K562 (cell line): ENCODE results near the gene FRRS1L. TPM values are rescaled to one million over a fixed set of nuclear protein-coding genes. Genes with fewer than 3 reads are reported as not detected.

Experiments
- ATAC-seq: fragments of 200-7000 bp; cut with Tn5 transposase; 3 replicates; pipeline ENCODE4 v1.9.1; 2020; ENCODE audit warnings: moderate library complexity
- BruUV-seq: library from RNA; stranded (reverse); fragments of 400-500 nt; replicated peaks from 2 replicates; lab custom pipeline; 2021; lab: Mats Ljungman, UMichigan
- CTCF ChIA-PET: fragments of 300-600 bp; formaldehyde crosslinking; extraction: SDS; loops from one replicate; lab custom pipeline; 2021; ENCODE audit warnings: low intra/inter-chr PET ratio; lab: Yijun Ruan, JAX
- POLR2A ChIA-PET: fragments of 300-600, 350-650 bp; sonication (Branson Sonifier 250); formaldehyde crosslinking; extraction: SDS; loops from one replicate; lab custom pipeline; 2021; ENCODE audit warnings: antibody characterized with exemption, inconsistent platforms; lab: Yijun Ruan, JAX
- DNase-seq, 4 experiments: peaks; one replicate each; pipeline versions ENCODE4 v3.0.0 to v3.0.0-alpha.2; 2011 to 2018; ENCODE audit warnings: low spot score in 3 of 4, mixed read lengths in 3 of 4; ENCODE audit errors: extremely low read depth in 1 of 4
- FAIRE-seq: peaks from 2 replicates; lab custom pipeline; 2011; peaks lifted over from hg19 to GRCh38; lab: Jason Lieb, UNC
- H2AFZ ChIP-seq: 2 replicates; pipeline ENCODE4 v1.6.0; 2011; ENCODE audit warnings: low read depth, low read length, control low read depth, inconsistent platforms
- H3K27ac ChIP-seq: fragments of 200-600 bp; 3 replicates; pipeline ENCODE4 v1.8.0; 2011; ENCODE audit warnings: low read depth, mild to moderate bottlenecking, control low read depth, inconsistent platforms, low read length, moderate library complexity, mixed read lengths; ENCODE audit errors: extremely low read depth
- H3K27me3 ChIP-seq, 2 experiments: fragments of 300-600 bp in 1 of 2; 2 replicates in 1 of 2; 3 replicates in 1 of 2; pipeline versions ENCODE4 v1.6.0 to v1.8.0; 2011; ENCODE audit warnings: inconsistent platforms in 2 of 2, low read length in 2 of 2, mild to moderate bottlenecking in 1 of 2, mixed read lengths in 1 of 2, moderate library complexity in 1 of 2; ENCODE audit not compliant: control insufficient read depth in 2 of 2, insufficient read depth in 2 of 2
- H3K36me3 ChIP-seq: fragments of 300-600 bp; 3 replicates; pipeline ENCODE4 v1.8.0; 2011; ENCODE audit warnings: mild to moderate bottlenecking, low read length, inconsistent platforms; ENCODE audit not compliant: control insufficient read depth, insufficient read depth
- H3K4me1 ChIP-seq, 2 experiments: fragments of 200-600 bp in 1 of 2; replicated peaks in 1 of 2; 2 replicates in 1 of 2; 3 replicates in 1 of 2; pipeline versions ENCODE4 v1.5.1 to v1.8.0; 2011; ENCODE audit warnings: inconsistent platforms in 2 of 2, low read length in 2 of 2, mild to moderate bottlenecking in 1 of 2, mixed read lengths in 1 of 2, moderate library complexity in 1 of 2; ENCODE audit not compliant: control insufficient read depth in 2 of 2, insufficient read depth in 2 of 2
- H3K4me2 ChIP-seq: 2 replicates; pipeline ENCODE4 v1.6.1; 2011; ENCODE audit warnings: low read length, control low read depth, inconsistent platforms, mixed read lengths; ENCODE audit not compliant: insufficient read depth
- H3K4me3 ChIP-seq: fragments of 200-600 bp; sonication (generic), shearing (Covaris generic); 2 replicates; pipeline ENCODE4 v1.5.1; 2016; ENCODE audit warnings: control low read depth, inconsistent platforms
- H3K79me2 ChIP-seq: fragments of 200-600 bp; 3 replicates; pipeline ENCODE4 v1.8.0; 2011; ENCODE audit warnings: low read length, inconsistent platforms; ENCODE audit not compliant: control insufficient read depth, insufficient read depth
- H3K9ac ChIP-seq, 2 experiments: 2 replicates each; pipeline versions ENCODE4 v1.6.0 to v1.6.1; 2011; ENCODE audit warnings: low read depth in 2 of 2, low read length in 2 of 2, control low read depth in 1 of 2, inconsistent platforms in 1 of 2, mild to moderate bottlenecking in 1 of 2, mixed read lengths in 1 of 2; ENCODE audit not compliant: insufficient read depth in 1 of 2
- H3K9me1 ChIP-seq: one replicate; pipeline ENCODE4 v1.6.0; 2011; ENCODE audit warnings: inconsistent platforms, mild to moderate bottlenecking, low read length, moderate library complexity; ENCODE audit not compliant: control insufficient read depth, insufficient read depth
- H3K9me3 ChIP-seq: replicated peaks from 2 replicates; pipeline ENCODE4 v1.5.1; 2011; ENCODE audit warnings: low read depth, low read length, inconsistent platforms; ENCODE audit not compliant: control insufficient read depth, insufficient read depth
- H4K20me1 ChIP-seq: replicated peaks from 2 replicates; pipeline ENCODE4 v1.6.1; 2011; ENCODE audit warnings: low read length, inconsistent platforms, mixed read lengths; ENCODE audit not compliant: control insufficient read depth, insufficient read depth
- GATAD2A ChIP-seq: fragments of 450-650 bp; IDR thresholded peaks from 2 replicates; pipeline ENCODE4 v1.6.1; 2017
- HDAC2 ChIP-seq: fragments of 450-650 bp; IDR thresholded peaks from 2 replicates; pipeline ENCODE4 v1.6.1; 2016; ENCODE audit warnings: mild to moderate bottlenecking
- HNRNPL ChIP-seq: fragments of 200-400 bp; formaldehyde crosslinking; IDR thresholded peaks from 2 replicates; pipeline ENCODE4 v1.6.1; 2017; ENCODE audit warnings: low read depth, mild to moderate bottlenecking, low read length
- MCM2 ChIP-seq: fragments of 450-650 bp; IDR thresholded peaks from 2 replicates; pipeline ENCODE4 v1.6.1; 2017; ENCODE audit warnings: low read depth, mild to moderate bottlenecking
- NONO ChIP-seq, 2 experiments: fragments of 200-400 bp in 1 of 2; fragments of 450-650 bp in 1 of 2; formaldehyde crosslinking in 1 of 2; IDR thresholded peaks; 2 replicates each; pipeline ENCODE4 v1.6.1; 2017; ENCODE audit warnings: low read depth in 2 of 2, mild to moderate bottlenecking in 2 of 2, moderate library complexity in 2 of 2, low read length in 1 of 2
- POLR2H ChIP-seq: IDR thresholded peaks from 2 replicates; pipeline ENCODE4 v1.6.1; 2016; ENCODE audit warnings: missing genetic modification characterization, low read depth, mild to moderate bottlenecking, control low read depth, missing compliant biosample characterization, moderate library complexity
- PTRF ChIP-seq: fragments of 450-650 bp; IDR thresholded peaks from 2 replicates; pipeline ENCODE4 v1.6.1; 2016; ENCODE audit warnings: mild to moderate bottlenecking, missing genetic modification characterization, missing compliant biosample characterization
- SIRT6 ChIP-seq: IDR thresholded peaks from one replicate; pipeline ENCODE4 v1.6.1; 2012; ENCODE audit warnings: low read depth, mild to moderate bottlenecking, control low read depth, inconsistent platforms, low read length, moderate library complexity
- TAF1 ChIP-seq: IDR thresholded peaks from 2 replicates; pipeline ENCODE4 v1.6.1; 2011; ENCODE audit warnings: mild to moderate bottlenecking, low read length, moderate library complexity; ENCODE audit not compliant: insufficient read depth, control insufficient read depth, severe bottlenecking; ENCODE audit errors: extremely low read depth
- TARDBP ChIP-seq: fragments of 450-650 bp; IDR thresholded peaks from 2 replicates; pipeline ENCODE4 v1.6.1; 2016
- TCF7 ChIP-seq: sonication (generic); IDR thresholded peaks from 2 replicates; pipeline ENCODE4 v1.6.1; 2016; ENCODE audit warnings: antibody characterized with exemption, borderline replicate concordance
- ZBTB8A ChIP-seq: fragments of 450-650 bp; IDR thresholded peaks from 2 replicates; pipeline ENCODE4 v1.6.1; 2018; ENCODE audit warnings: mild to moderate bottlenecking, moderate library complexity; ENCODE audit not compliant: partially characterized antibody
- ZNF507 ChIP-seq: conservative IDR thresholded peaks from 2 replicates; pipeline ENCODE4 v1.6.1; 2017; ENCODE audit warnings: missing genetic modification characterization, missing compliant biosample characterization
- ZNF699 ChIP-seq: fragments of 250-450 bp; sonication (Bioruptor Pico); IDR thresholded peaks from 2 replicates; pipeline ENCODE4 v1.8.0; 2021; ENCODE audit warnings: mild to moderate bottlenecking, moderate library complexity; ENCODE audit not compliant: insufficient replicate concordance
- WGBS: fragments of 100-300 bp; shearing (Covaris generic); methylation state at CpG from one replicate; pipeline ENCODE4 v1.1.6; 2016; ENCODE audit warnings: low coverage, mixed read lengths; ENCODE audit not compliant: insufficient coverage; ENCODE audit errors: missing lambda C conversion rate; 5-methylcytosine and 5-hydroxymethylcytosine counted together
- in situ Hi-C: fragments of 300-500 bp; cut with MboI; formaldehyde crosslinking; loops from 4 replicates; pipeline ENCODE4 v1.15.0; 2018; ENCODE audit warnings: inconsistent platforms, mixed read lengths
- intact Hi-C: fragments of 100-400 bp; cut with micrococcal nuclease; formaldehyde crosslinking; loops from 2 replicates; pipeline ENCODE4 v1.14.2; 2022
- polyA plus RNA-seq, 8 experiments: library from polyadenylated mRNA; depleted of rRNA in 4 of 8; stranded (reverse) in 5 of 8; unstranded in 3 of 8; fragments of >200 nt; fragmentation: Nextera tagmentation in 2 of 8; fragmentation: Illumina TruSeq in 1 of 8; extraction: Ambion mirVana in 2 of 8; extraction: Trizol in 1 of 8; gene quantifications; 2 replicates each; pipeline versions ENCODE4 v1.2.1 to v1.2.3, GENCODE V29; 2011 to 2014; ENCODE audit warnings: inconsistent platforms in 1 of 8, missing spikeins in 1 of 8
- total RNA-seq, 7 experiments: library from RNA; depleted of rRNA in 6 of 7; stranded (reverse); fragments of >200 nt in 6 of 7; fragmentation: Illumina TruSeq in 2 of 7; extraction: Trizol in 2 of 7; gene quantifications; 2 replicates each; pipeline versions ENCODE4 v1.2.1 to v1.2.3, GENCODE V29; 2011 to 2021; ENCODE audit warnings: low replicate concordance in 1 of 7
- TF ChIP-seq, protein P1 (sequence below): fragments of 250-450 bp; sonication (Bioruptor Pico); IDR thresholded peaks from 2 replicates; pipeline ENCODE4 v1.5.0; 2020; ENCODE audit warnings: mild to moderate bottlenecking, borderline replicate concordance
- TF ChIP-seq, protein P2 (sequence below): fragments of 250-450 bp; sonication (Bioruptor Pico); IDR thresholded peaks from 2 replicates; pipeline ENCODE4 v1.8.0; 2021; ENCODE audit warnings: mild to moderate bottlenecking, moderate library complexity
- TF ChIP-seq, protein P3 (sequence below): fragments of 450-650 bp; formaldehyde crosslinking; IDR thresholded peaks from 2 replicates; pipeline ENCODE4 v1.4.0; 2022; ENCODE audit warnings: missing genetic modification characterization

Gene FRRS1L
- total and polyA plus RNA-seq, 9 of the 15 experiments (the other 6 are each of a cell fraction or from before 2014, with no cell fraction given) = under 0.01 to 0.04 (median 0.03) TPM; not detected in 5

DNA sequence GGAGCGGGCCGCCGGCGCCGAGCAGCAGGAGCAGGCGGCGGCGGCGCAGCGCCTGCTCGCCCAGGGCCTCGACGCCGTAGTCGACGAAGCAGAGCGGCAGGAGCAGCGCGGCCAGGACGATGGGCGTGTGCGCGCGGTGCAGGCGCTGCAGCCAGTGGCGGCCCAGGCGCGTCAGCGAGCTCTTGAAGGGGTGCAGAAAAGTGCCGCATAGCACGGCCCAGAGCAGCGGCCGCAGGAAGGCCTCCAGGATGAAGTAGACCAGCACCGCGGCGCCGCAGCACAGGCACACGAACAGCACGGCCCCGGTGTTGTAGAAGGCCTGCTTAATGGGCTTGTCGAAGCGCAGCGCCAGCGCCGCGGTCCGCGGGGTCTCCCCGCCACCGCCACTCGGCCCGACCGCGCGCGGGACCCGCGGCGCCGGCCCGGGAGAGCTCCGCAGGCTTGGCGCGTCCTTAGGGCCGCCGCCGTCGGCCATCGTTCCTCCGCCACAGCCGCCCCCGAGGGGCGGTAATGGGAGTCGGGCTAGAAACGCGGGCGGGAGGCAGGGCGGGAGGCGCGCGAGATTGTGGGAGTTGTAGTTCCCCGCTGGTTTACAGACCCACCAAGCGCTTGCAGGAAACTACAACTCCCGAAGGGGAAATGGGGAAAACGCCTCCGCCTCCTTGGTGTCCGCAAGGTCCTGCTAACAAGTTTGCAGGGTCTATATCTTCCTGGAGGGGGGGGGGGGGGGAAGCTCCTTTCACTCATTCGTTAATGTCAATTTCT lies 47.4 kb downstream of the FRRS1L start, which contains the start of gene TMEM245:
TMEM245 (minus strand) TSS at position 509 of the 765 bp plus-strand sequence; CDS start at position 475, 34 bp downstream.
- peak; percentile 84 to 99 (median 88) for DNase-seq
- Histone ChIP-seq H3K79me2 (peaks cover 52% of the 10 kb centered on the region), H4K20me1 (peaks cover 20% of the 10 kb centered on the region; the same call in 1 of the 2 replicates), H3K36me3 (peaks cover 20% of the 10 kb centered on the region), H3K4me3 (peak within 1 kb of the TSS; percentile 90), H3K9me1 (no peaks in the 10 kb centered on the region), H3K4me2 (peak within 1 kb of the TSS; percentile 95), H3K9ac (peak within 1 kb of the TSS; percentile 83 to 96), H3K4me1 (peaks cover 34 to 53% of the 10 kb centered on the region in 2 experiments), H3K27me3 (no peaks in the 10 kb centered on the region), H3K9me3 (no peaks in the 10 kb centered on the region), H2AFZ (peak within 1 kb of the TSS; percentile 99), H3K27ac (peak within 1 kb of the TSS; percentile 87)
- CTCF ChIA-PET = no interaction called here
- no TSS peak for BruUV-seq
- peak; percentile 87 for FAIRE-seq
- under 1% methylated on average over 54 of the region's 88 CpGs for whole genome bisulfite sequencing
- intact Hi-C loops = loop anchor here (1.0 to 5.0 kb wide), 2 partner anchors 25 to 107 kb away; partner anchors contain the start of gene CTNNAL1
- in situ Hi-C loops = no loop called here
- peak; percentile 89 for ATAC-seq
- POLR2A ChIA-PET = interaction anchor here (0.6 to 5.9 kb wide), 7 partner anchors 10 to 234 kb away, joined by 3 to 48 read pairs (median 4); no protein-coding TSS in a partner anchor
- TF ChIP-seq ZBTB8A (no peak), HDAC2 (no peak), TCF7 (no peak), ZNF507 (no peak), NONO (IDR thresholded peaks at IDR 0.05; ENCODE audit: low read depth in 2 of 2, low read length in 1 of 2) (peak; percentile 68 to 73; a peak in 2 of 4 replicates), SIRT6 (no peak), POLR2H (tag) (no peak; the same call in 1 of the 2 replicates), PTRF (no peak), ZNF699 (no peak), HNRNPL (no peak), MCM2 (no peak), GATAD2A (no peak), TAF1 (peak; percentile 89), TARDBP (no peak)
- TF ChIP-seq, protein P1, sequence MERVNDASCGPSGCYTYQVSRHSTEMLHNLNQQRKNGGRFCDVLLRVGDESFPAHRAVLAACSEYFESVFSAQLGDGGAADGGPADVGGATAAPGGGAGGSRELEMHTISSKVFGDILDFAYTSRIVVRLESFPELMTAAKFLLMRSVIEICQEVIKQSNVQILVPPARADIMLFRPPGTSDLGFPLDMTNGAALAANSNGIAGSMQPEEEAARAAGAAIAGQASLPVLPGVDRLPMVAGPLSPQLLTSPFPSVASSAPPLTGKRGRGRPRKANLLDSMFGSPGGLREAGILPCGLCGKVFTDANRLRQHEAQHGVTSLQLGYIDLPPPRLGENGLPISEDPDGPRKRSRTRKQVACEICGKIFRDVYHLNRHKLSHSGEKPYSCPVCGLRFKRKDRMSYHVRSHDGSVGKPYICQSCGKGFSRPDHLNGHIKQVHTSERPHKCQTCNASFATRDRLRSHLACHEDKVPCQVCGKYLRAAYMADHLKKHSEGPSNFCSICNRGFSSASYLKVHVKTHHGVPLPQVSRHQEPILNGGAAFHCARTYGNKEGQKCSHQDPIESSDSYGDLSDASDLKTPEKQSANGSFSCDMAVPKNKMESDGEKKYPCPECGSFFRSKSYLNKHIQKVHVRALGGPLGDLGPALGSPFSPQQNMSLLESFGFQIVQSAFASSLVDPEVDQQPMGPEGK = peak; percentile 87; the same call in 1 of the 2 replicates
- TF ChIP-seq, protein P2, sequence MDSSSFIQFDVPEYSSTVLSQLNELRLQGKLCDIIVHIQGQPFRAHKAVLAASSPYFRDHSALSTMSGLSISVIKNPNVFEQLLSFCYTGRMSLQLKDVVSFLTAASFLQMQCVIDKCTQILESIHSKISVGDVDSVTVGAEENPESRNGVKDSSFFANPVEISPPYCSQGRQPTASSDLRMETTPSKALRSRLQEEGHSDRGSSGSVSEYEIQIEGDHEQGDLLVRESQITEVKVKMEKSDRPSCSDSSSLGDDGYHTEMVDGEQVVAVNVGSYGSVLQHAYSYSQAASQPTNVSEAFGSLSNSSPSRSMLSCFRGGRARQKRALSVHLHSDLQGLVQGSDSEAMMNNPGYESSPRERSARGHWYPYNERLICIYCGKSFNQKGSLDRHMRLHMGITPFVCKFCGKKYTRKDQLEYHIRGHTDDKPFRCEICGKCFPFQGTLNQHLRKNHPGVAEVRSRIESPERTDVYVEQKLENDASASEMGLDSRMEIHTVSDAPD = no peak
- TF ChIP-seq, protein P3, sequence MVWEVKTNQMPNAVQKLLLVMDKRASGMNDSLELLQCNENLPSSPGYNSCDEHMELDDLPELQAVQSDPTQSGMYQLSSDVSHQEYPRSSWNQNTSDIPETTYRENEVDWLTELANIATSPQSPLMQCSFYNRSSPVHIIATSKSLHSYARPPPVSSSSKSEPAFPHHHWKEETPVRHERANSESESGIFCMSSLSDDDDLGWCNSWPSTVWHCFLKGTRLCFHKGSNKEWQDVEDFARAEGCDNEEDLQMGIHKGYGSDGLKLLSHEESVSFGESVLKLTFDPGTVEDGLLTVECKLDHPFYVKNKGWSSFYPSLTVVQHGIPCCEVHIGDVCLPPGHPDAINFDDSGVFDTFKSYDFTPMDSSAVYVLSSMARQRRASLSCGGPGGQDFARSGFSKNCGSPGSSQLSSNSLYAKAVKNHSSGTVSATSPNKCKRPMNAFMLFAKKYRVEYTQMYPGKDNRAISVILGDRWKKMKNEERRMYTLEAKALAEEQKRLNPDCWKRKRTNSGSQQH (CRISPR knock-in tag) = no peak
